Neural cell (in vitro differentiated cells): ENCODE measurements around the gene CERKL. TPM values are rescaled to one million over a fixed set of nuclear protein-coding genes. Genes with fewer than 3 reads are reported as not detected.

Source experiments
- H2AFZ ChIP-seq: fragments of 200-600, 300-800 bp; sonication (generic), shearing (Covaris generic); 2 replicates; pipeline ENCODE4 v1.6.0; 2014; ENCODE audit warnings: low read depth, mild to moderate bottlenecking, antibody characterized with exemption, low read length, moderate library complexity
- H3F3A ChIP-seq: fragments of 200-600 bp; shearing (Covaris generic); 2 replicates; pipeline ENCODE4 v1.6.1; 2016; ENCODE audit warnings: mild to moderate bottlenecking, moderate library complexity, mixed read lengths, antibody characterized with exemption, low read length; ENCODE audit not compliant: insufficient read depth, poor library complexity, severe bottlenecking
- H3K27ac ChIP-seq: fragments of 200-600, 300-800 bp; sonication (generic), shearing (Covaris generic); 2 replicates; pipeline ENCODE4 v1.5.1; 2014; ENCODE audit warnings: mild to moderate bottlenecking, low read length, moderate library complexity
- H3K27me3 ChIP-seq: fragments of 300-800, 200-600 bp; sonication (generic), shearing (Covaris generic); 2 replicates; pipeline ENCODE4 v1.6.0; 2014; ENCODE audit warnings: mild to moderate bottlenecking, low read depth, low read length, moderate library complexity; ENCODE audit not compliant: insufficient read depth
- H3K36me3 ChIP-seq: fragments of 300-800, 200-600 bp; sonication (generic), shearing (Covaris generic); 2 replicates; pipeline ENCODE4 v1.5.1; 2014; ENCODE audit warnings: mild to moderate bottlenecking, antibody characterized with exemption, low read length, moderate library complexity; ENCODE audit not compliant: insufficient read depth
- H3K4me2 ChIP-seq: fragments of 300-800, 200-600 bp; sonication (generic), shearing (Covaris generic); 2 replicates; pipeline ENCODE4 v1.6.0; 2014; ENCODE audit warnings: mild to moderate bottlenecking, low read length
- H3K4me3 ChIP-seq: fragments of 300-800, 200-600 bp; sonication (generic), shearing (Covaris generic); 2 replicates; pipeline ENCODE4 v1.5.1; 2014; ENCODE audit warnings: mild to moderate bottlenecking, low read length, moderate library complexity
- H3K79me2 ChIP-seq: fragments of 200-600 bp; shearing (Covaris generic); replicated peaks from 2 replicates; pipeline ENCODE4 v1.6.0; 2014; ENCODE audit warnings: mild to moderate bottlenecking, low read length, moderate library complexity; ENCODE audit not compliant: insufficient read depth
- H3K9ac ChIP-seq: fragments of 300-800, 200-600 bp; sonication (generic), shearing (Covaris generic); 2 replicates; pipeline ENCODE4 v1.6.1; 2016; ENCODE audit warnings: mild to moderate bottlenecking, low read length, mixed read lengths
- H3K9me2 ChIP-seq: fragments of 200-600 bp; shearing (Covaris generic); 2 replicates; pipeline ENCODE4 v1.6.1; 2016; ENCODE audit warnings: mild to moderate bottlenecking, low read length, mixed read lengths; ENCODE audit not compliant: insufficient read depth
- H3K9me3 ChIP-seq: fragments of 200-600, 300-800 bp; sonication (generic), shearing (Covaris generic); 2 replicates; pipeline ENCODE4 v1.6.1; 2016; ENCODE audit warnings: mild to moderate bottlenecking, mixed run types, low read length, moderate library complexity, mixed read lengths
- H4K20me1 ChIP-seq: fragments of 200-600 bp; shearing (Covaris generic); 2 replicates; pipeline ENCODE4 v1.6.1; 2016; ENCODE audit warnings: mild to moderate bottlenecking, mixed run types; ENCODE audit not compliant: insufficient read depth
- EP300 ChIP-seq: fragments of 450-650 bp; conservative IDR thresholded peaks from 2 replicates; pipeline ENCODE4 v1.6.1; 2014; ENCODE audit warnings: antibody characterized with exemption, mild to moderate bottlenecking, moderate library complexity; ENCODE audit not compliant: poor library complexity, severe bottlenecking
- EZH2 ChIP-seq: fragments of 200-600, 300-800 bp; shearing (Covaris generic), sonication (generic); IDR thresholded peaks from 2 replicates; pipeline ENCODE4 v1.6.1; 2014; ENCODE audit warnings: antibody characterized with exemption, low read length, borderline replicate concordance, mild to moderate bottlenecking; ENCODE audit not compliant: insufficient read depth, poor library complexity, severe bottlenecking
- MXI1 ChIP-seq: fragments of 450-650 bp; conservative IDR thresholded peaks from 2 replicates; pipeline ENCODE4 v1.6.1; 2014; ENCODE audit warnings: antibody characterized with exemption, mild to moderate bottlenecking; ENCODE audit not compliant: poor library complexity, severe bottlenecking
- POLR2AphosphoS5 ChIP-seq: IDR thresholded peaks from 2 replicates; pipeline ENCODE4 v1.6.1; 2012
- RAD21 ChIP-seq: fragments of 450-650 bp; conservative IDR thresholded peaks from 2 replicates; pipeline ENCODE4 v1.6.1; 2014; ENCODE audit warnings: antibody characterized with exemption, mild to moderate bottlenecking, moderate library complexity
- REST ChIP-seq: IDR thresholded peaks from 2 replicates; pipeline ENCODE4 v1.6.1; 2012; ENCODE audit warnings: borderline replicate concordance
- SMC3 ChIP-seq: fragments of 450-650 bp; conservative IDR thresholded peaks from 2 replicates; pipeline ENCODE4 v1.6.1; 2014; ENCODE audit warnings: antibody characterized with exemption, mild to moderate bottlenecking, moderate library complexity; ENCODE audit not compliant: poor library complexity
- TAF1 ChIP-seq: IDR thresholded peaks from 2 replicates; pipeline ENCODE4 v1.6.1; 2012; ENCODE audit warnings: low read depth
- polyA plus RNA-seq: library from polyadenylated mRNA; depleted of rRNA; stranded (reverse); fragments of >200 nt; gene quantifications from 2 replicates; pipeline ENCODE4 v1.2.3, GENCODE V29; 2014
- TF ChIP-seq, protein P1 (sequence below): fragments of 450-650 bp; IDR thresholded peaks from 2 replicates; pipeline ENCODE4 v1.5.1; 2014; ENCODE audit warnings: antibody characterized with exemption, mild to moderate bottlenecking, moderate library complexity; ENCODE audit not compliant: poor library complexity, severe bottlenecking

Gene CERKL
- polyA plus RNA-seq, 1 donor from 2014 or later = not detected

GRCh38 chr2:181613241-181613640 lies 43.7 kb downstream of the CERKL start (continued):
- TF ChIP-seq REST = no peak

- no peak for TF ChIP-seq MXI1
- no peak for TF ChIP-seq SMC3
- no peak for TF ChIP-seq EP300
- no peak for TF ChIP-seq POLR2AphosphoS5
- TF ChIP-seq REST = no peak
- no peak for TF ChIP-seq RAD21
- no peak for TF ChIP-seq TAF1
- TF ChIP-seq, protein P1, sequence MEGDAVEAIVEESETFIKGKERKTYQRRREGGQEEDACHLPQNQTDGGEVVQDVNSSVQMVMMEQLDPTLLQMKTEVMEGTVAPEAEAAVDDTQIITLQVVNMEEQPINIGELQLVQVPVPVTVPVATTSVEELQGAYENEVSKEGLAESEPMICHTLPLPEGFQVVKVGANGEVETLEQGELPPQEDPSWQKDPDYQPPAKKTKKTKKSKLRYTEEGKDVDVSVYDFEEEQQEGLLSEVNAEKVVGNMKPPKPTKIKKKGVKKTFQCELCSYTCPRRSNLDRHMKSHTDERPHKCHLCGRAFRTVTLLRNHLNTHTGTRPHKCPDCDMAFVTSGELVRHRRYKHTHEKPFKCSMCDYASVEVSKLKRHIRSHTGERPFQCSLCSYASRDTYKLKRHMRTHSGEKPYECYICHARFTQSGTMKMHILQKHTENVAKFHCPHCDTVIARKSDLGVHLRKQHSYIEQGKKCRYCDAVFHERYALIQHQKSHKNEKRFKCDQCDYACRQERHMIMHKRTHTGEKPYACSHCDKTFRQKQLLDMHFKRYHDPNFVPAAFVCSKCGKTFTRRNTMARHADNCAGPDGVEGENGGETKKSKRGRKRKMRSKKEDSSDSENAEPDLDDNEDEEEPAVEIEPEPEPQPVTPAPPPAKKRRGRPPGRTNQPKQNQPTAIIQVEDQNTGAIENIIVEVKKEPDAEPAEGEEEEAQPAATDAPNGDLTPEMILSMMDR = no peak
- TF ChIP-seq EZH2 = no peak
- Histone ChIP-seq H3K36me3 (no peaks in the 10 kb centered on the region), H3K4me2 (no peak overlapping the region), H3K27me3 (no peaks in the 10 kb centered on the region), H3F3A (no peaks in the 10 kb centered on the region), H3K79me2 (no peaks in the 10 kb centered on the region), H3K9me2 (no peaks in the 10 kb centered on the region), H3K9me3 (no peaks in the 10 kb centered on the region), H3K9ac (no peak overlapping the region), H3K27ac (no peak overlapping the region), H3K4me3 (no peak overlapping the region), H2AFZ (no peak overlapping the region), H4K20me1 (no peaks in the 10 kb centered on the region)
These were observed 49.0 kb downstream of the CERKL start for GRCh38 chr2:181607629-181608590.
